ENCODE data around the gene CNGB1.
"Not testable (repeated sequence)": the region's sequence is repeated elsewhere in the genome, so short reads cannot be mapped to it uniquely, and the experiment has no call there.

Gene CNGB1

GRCh38 chr16:57887711-57888110, 83.2 kb downstream of the CNGB1 start:
- no peak for DNase-seq (ENCODE audit: low read depth in 2 of 2)

GRCh38 chr16:57886427-57886826, 84.5 kb downstream of the CNGB1 start:
- no peak for DNase-seq (ENCODE audit: low read depth in 2 of 2)

GRCh38 chr16:57884655-57885133, 86.2 kb downstream of the CNGB1 start:
- no peak for DNase-seq (ENCODE audit: low read depth in 2 of 2)

GRCh38 chr16:57883953-57884654, 86.8 kb downstream of the CNGB1 start:
- no peak for DNase-seq (ENCODE audit: low read depth in 2 of 2)

GRCh38 chr16:57883480-57883879, 87.4 kb downstream of the CNGB1 start:
- no peak for DNase-seq (ENCODE audit: low read depth in 2 of 2)

- no peak for DNase-seq (ENCODE audit: low read depth in 2 of 2)
Measured at GRCh38 chr16:57882792-57883191, 88.1 kb downstream of the CNGB1 start.

GRCh38 chr16:57882206-57882605, 88.7 kb downstream of the CNGB1 start:
- no peak for DNase-seq (ENCODE audit: low read depth in 2 of 2)

- no peak for DNase-seq (ENCODE audit: low read depth in 2 of 2)
Measured at GRCh38 chr16:57878586-57878985, 92.3 kb downstream of the CNGB1 start.

- no peak for DNase-seq (ENCODE audit: low read depth in 2 of 2)
Measured at GRCh38 chr16:57876210-57876609, 94.7 kb downstream of the CNGB1 start.

GRCh38 chr16:57875347-57875746, 95.6 kb downstream of the CNGB1 start:
- no peak for DNase-seq (ENCODE audit: low read depth in 2 of 2)

GRCh38 chr16:57873218-57873617, 97.7 kb downstream of the CNGB1 start:
- DNase-seq (ENCODE audit: low read depth in 2 of 2): no peak

- DNase-seq (ENCODE audit: low read depth in 2 of 2): not testable (repeated sequence)
Measured at GRCh38 chr16:57872764-57873163, 98.2 kb downstream of the CNGB1 start.

GRCh38 chr16:57871456-57871855, 99.5 kb downstream of the CNGB1 start:
- DNase-seq (ENCODE audit: low read depth in 2 of 2): no peak

- no peak for DNase-seq (ENCODE audit: low read depth in 2 of 2)
Measured at GRCh38 chr16:57870753-57871454, 100.0 kb downstream of the CNGB1 start.

GRCh38 chr16:57868913-57869520, 101.9 kb downstream of the CNGB1 start:
- no peak for DNase-seq (ENCODE audit: low read depth in 2 of 2)

- DNase-seq (ENCODE audit: low read depth in 2 of 2): no peak
Measured at GRCh38 chr16:57867000-57867561, 103.8 kb downstream of the CNGB1 start.

- DNase-seq (ENCODE audit: low read depth in 2 of 2): no peak
Measured at GRCh38 chr16:57866529-57866918, 104.4 kb downstream of the CNGB1 start.

GRCh38 chr16:57865746-57866528, 105.0 kb downstream of the CNGB1 start:
- DNase-seq (ENCODE audit: low read depth in 2 of 2): no peak

- no peak for DNase-seq (ENCODE audit: low read depth in 2 of 2)
Measured at GRCh38 chr16:57863434-57864160, 107.3 kb downstream of the CNGB1 start.

GRCh38 chr16:57862698-57863433, 108.1 kb downstream of the CNGB1 start:
- no peak for DNase-seq (ENCODE audit: low read depth in 2 of 2)
